ENCODE data around the gene ZSCAN16.

The ZSCAN16 gene

DNA sequence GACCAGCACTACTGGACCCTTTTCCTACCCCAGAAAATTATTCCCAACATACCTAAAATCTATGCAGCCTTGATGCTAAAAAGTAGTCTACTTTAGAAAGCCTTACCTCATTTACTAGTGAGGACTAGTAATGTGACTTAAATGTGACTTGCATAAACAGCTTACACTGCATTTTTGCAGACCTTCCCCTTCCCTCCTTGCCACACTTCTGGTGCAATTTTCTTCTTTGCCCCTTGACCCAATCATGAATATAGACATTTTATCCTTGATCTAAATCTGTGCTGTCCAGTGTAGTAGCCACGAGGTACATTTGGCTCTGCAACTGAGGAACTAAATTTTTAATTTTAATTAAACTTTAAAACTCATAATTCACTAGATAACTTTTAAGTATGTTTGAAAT is 10.3 kb downstream of the ZSCAN16 start:
- no peak for DNase-seq

DNA sequence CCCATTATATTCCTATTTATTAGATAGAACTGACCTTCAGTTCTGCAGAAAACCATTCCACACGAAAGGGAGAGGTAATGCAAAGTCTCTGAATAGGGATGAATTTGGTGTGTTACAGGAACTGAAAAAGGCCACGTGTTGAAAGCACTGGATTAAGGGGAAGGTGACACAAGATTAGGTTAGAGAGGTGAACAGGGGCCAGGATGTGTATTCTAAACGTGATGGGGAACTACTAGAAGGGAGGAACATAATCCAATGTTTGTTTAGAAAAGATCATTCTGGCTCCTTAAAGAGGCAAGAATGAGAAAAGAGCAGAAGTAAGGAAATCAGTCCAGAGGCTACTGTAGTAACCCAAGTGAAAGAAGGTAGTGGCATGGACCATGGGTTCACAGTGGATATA is 11.0 kb downstream of the ZSCAN16 start:
- DNase-seq, result no peak

DNA sequence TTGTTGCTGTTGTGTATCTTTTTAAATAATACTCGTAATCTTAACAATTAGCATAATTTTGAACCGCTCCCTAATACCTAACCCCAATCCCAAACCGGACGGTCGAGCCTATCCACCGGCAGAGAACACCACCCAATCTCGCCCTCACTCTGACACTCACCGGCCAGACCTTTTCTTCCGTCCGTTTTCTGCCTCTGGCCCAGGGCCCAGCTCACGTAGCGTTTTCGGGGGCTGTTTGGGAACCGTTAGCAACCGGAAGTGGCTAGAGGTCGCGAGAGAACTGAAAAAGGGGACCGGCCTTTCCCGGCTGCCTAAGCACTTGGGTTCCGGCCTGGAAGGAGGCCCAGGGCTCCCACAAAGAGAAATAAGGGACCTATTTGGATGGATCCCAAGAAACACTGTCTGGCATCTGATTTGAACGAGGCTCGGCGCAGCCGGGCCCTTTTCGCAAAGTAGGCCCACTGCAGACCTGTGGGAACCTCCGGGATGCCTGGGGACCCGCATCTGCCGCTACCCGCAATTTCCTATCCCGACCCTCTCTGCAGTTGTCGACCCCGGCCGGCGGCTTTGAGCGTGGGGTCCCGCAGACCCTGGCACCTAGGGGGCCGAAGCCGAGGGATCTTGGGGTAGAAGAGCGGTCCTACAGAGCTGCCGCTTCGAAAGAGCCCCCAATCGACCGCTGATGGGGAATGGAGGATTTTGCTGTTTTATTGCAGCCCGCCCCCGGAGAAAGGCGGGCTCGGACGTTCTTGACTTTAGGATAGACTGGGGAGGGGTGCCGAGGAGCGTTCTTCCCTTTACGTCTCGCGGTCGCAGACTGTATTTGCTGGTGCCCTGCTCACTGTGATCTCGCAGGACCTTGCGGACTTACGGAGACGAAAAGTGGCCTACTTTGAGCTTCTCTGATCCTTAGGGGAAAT is 12.4 kb downstream of the ZSCAN16 start:
- peak; percentile 65 to 72 for DNase-seq

DNA sequence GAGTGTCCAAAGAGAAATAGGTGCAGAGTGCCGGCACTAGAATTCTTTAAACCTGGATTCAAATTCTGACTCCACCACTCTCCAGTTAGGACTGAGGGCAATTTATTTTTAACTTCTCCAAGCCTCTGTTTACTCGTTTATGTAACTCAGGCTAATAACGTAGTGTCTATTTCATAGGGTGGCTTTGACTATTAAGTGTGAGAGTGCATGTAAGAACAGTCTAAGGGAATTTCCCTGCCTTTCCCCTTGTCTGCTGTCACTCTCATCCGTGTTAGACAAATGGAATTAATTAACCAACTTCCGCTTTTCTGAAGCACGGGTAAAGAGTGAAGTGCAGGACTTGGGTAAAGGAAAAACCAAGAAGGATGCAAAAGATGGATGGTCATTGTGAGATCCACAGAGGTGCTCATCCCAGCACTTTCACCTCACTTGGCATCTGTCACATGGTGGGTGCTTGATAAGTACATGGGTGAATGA is 13.1 kb downstream of the ZSCAN16 start:
- DNase-seq, result no peak

DNA sequence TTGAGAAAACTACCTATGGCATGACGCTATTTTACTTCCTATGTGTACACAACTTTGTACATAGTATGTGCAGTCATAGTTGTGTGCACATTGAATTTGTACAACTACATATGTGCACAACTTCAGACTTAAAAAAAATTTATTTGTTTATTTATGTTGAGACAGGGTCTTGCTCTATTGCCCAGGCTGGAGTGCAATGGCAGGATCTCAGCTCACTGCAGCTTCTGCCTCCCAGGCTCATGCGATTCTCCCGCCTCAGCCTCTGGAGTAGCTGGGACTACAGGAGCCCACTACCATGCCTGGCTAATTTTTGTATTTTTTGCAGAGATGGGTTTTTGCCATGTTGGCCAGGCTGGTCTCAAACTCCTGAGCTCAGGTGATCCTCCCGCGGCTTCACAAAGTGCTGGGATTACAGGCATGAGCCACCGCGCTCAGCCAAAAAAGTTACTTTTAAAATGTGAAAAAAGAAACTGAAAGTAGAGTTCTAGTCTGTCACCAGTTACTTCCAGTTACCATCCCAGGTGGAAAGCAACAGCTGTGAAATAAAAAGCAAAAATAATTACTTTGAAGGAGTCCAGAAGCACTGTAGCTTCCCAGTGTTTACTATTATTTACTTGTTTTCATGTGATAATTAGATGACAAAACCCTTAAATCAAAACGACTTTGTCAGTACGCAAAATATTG is 15.6 kb downstream of the ZSCAN16 start:
- no peak for DNase-seq

DNA sequence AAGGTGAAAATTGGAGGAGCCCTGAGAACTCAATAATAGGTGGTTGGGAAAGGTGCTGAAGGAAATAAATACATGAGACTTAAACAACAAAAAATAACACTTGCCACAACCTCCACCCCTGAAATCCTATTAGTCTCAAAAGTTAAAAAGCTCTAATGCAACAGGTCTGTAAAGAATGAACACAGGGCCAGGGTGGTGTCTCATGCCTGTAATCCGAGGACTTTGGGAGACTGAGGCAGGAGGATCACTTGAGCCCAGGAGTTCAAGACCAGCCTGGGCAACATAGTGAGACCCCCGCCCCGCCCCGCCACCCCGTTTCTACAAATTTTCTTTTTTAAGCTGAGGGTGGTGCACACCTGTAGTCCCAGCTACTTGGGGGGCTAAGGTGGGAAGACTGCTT is 16.2 kb downstream of the ZSCAN16 start:
- DNase-seq, result no peak

DNA sequence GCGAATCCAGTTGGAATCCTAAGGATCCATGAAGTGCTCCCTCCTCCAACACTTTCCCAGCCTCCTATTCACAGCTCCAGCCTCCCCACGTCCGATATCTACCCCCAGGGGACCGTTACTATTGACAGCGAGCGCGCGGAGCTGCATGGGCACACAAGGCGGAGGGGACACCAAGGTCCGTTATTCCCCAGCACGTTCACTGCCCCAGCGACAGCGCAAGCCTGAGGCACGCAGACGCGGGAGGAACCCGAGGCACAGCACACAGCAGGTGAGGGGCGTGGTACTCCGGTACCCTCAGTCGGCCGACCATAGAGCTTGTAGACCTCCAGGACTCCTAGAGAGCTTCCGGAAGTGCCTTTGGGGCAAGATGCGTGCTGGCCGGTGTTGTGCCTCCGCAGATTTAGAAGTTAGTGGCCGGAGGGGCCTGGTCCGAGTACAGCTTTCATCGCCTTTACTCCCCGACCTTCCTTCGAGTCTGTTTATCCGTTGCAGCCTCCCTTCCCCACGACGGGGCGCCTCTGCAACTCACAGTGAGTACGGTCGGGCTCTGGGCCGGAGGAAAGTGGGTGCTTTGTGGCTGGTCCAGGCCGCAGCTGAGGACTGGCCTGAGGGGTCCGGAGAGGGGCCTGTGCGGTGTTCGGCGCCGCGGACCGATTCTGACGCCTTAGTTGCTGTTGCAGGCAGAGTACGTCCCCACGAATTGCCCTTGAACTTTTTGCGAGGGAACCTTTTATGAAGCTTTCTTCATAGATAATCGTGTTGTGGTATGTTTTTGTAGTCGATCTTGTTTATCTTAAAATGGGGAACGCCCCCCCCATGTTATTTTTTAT is 17.3 kb downstream of the ZSCAN16 start, which contains the start of gene ZKSCAN8:
TSS of gene ZKSCAN8 (plus strand) at position 384 of the 830 bp plus-strand sequence. CDS start 6,525 bp downstream, outside the sequence.
- DNase-seq, result peak; percentile 61 to 70

DNA sequence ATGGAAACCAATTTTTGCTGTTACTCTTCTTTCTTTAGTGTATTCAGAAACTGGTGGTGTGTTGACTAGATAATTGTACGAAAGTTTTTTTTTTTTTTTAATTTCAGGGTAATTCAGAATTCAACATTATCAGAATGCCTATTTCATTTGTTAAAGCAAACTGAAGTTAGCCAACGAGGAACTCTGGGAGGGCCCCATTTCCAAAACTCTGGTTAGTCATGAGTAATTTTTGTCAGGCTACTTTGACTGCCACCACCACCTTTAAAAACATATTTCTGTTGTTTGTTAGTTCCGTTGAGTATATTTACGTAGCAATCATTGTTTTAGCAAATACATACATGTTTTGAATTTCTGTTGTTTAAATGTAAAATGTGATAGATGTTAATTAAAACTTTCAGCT is 18.0 kb downstream of the ZSCAN16 start:
- DNase-seq, result no peak

DNA sequence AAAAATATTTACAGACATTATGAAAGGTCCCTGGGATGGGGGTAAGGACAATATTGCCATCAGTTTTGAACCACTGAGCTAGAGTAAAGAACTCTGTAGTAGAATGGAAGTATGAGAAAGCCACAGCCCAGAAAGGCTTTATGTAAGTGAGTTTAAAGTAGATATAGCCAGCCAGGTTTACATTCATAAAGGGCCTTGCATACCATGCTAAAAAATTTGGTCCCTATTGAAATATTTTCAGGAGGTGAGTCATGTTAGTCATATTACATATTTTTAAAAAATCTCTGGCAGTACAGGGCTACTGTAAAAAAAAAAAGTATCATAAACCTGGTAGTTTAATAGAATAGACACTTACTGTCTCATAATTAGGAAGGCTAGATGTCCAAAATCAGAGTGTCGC is 20.8 kb downstream of the ZSCAN16 start:
- no peak for DNase-seq

DNA sequence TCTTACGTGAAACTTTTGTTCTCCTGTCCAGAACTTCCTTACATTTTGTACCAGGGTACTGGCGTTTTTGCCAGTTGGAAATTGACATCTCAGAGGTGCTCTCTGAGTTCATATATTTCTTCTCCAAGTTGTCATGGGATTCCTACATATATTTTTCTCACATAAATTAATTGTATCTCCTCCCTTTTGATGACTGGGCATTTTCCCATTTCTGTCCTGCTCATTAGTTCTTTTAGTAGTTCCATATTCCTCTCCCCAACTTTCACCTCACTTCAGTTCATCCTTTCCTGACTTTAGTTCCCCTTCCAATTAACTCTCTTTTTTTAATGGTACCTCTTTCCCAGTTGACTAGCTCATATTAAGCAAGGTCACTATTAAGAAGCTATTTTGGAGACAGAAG is 28.1 kb downstream of the ZSCAN16 start:
- no peak for DNase-seq

DNA sequence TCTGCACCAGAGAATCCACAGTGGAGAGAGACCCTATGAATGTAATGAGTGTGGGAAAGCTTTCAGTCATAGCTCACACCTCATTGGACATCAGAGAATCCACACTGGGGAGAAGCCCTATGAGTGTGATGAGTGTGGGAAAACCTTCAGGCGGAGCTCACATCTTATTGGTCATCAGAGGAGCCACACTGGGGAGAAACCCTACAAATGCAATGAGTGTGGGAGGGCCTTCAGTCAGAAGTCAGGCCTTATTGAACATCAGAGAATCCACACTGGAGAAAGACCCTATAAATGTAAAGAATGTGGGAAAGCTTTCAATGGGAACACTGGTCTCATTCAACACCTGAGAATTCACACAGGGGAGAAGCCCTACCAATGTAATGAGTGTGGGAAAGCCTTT is 29.1 kb downstream of the ZSCAN16 start:
- DNase-seq, result no peak

DNA sequence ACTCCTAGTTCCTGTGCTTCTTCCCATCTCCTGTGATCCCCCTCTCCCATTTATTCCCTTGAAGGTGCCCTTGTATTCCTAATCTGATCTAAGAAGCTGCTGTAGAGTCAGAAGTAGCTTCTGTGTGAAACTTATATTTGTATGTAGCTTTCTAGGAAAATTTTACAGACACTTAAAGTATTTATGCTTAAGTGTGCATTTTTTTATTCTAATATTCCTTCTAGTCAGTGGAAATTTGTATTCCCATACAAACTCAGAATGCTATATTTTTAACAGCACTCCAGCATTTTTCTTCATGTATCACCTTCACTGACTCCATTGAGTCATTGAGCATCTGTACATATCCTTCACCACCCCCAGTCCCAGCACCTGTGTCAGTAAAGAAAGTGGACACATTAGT is 29.9 kb downstream of the ZSCAN16 start:
- DNase-seq, result no peak

DNA sequence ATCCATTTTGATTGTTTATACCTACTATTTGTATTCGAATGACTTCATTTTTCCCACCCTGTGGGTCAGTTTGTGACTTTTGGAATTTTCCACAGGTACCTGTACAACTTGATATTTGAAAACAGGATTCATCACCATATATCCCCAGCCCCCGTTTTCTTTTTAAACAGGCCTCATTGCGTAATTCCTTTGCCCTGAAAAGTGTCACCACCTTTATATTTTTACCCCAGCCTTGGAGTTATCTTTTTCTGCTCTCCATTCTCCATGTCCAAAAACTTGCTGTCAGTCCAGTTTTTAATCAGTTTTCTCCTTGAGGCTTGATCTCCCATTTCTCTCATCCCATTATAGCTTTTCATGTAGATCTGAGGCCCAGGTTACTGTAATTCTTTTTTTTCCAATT is 33.9 kb downstream of the ZSCAN16 start:
- no peak for DNase-seq

DNA sequence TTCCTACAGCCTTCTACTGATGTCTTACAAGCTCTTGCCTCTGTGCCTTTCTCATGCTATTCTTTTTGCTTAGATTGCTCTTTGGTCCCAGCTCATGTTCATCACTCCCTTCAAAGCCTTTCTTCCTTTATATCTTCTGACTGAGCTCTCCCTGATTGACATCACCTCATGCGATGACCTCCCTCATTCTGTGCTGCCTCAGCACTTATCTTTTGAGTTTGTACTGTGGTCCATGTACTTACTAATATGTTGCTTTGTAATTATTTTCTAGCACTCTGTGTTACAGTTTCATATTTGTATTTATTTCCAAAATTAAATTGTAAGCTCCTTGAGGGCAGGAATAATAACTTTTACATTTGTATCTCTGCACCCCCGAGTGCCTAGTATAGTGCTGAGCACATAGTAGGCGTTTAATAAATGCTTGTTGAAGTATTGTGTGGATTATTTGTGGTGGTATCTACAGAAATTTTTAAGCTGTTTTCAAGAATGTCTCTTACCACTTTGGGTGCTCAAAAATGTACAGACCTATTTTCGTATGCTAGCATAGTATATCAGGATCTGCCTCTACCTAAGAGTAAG is 34.7 kb downstream of the ZSCAN16 start:
- no peak for DNase-seq

DNA sequence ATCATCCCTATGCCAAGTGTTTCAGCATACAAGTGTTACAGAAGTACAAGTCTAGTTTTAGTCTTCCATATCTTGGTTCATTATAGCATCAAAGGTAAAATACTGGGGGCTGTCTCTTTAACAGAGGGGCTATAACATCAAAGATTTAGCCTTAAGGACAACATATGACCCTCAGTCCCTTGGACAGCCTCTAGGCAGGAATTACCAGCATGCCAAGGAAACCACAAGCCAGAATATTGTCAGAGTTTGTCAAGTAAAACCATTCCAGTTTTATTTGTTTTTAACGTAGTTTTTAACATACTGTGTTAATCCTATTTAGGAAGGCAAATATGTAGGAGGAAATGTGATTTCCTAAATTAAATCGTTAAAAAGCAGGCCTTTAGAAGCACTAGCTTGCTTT is 35.8 kb downstream of the ZSCAN16 start:
- DNase-seq, result no peak

DNA sequence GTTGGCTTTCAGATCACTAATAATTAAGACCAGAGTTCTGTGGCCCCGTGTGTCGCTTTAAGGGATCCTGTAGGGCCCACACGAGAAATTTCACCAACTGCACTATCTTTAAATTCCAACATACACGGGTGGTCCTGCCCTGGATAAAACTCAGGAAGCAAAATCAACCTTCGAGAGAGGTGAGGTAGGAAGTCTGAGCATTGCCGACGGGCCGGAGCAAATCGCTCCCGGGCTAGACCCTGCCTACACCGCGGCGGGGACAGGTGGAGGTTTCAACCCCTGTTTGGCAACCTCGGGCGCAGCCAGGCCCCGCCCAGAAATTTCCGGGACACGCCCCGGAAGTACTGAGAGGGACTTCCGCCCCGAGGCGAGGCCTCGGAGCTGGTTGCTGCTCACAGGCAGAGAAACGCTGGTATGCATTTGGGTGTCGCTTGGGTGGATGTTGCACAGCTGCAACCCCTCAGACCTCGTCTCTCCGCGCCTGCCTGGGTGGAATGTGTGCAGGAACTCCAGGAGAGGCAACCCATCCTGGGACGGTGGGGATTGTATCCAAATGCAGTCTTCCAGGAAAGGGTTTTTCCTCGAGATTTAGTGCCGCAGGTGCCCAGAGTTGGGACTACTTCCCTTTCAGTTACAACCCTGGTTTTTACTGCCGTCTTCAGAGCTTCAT is 37.1 kb downstream of the ZSCAN16 start:
- DNase-seq, result peak; percentile 76 to 82

DNA sequence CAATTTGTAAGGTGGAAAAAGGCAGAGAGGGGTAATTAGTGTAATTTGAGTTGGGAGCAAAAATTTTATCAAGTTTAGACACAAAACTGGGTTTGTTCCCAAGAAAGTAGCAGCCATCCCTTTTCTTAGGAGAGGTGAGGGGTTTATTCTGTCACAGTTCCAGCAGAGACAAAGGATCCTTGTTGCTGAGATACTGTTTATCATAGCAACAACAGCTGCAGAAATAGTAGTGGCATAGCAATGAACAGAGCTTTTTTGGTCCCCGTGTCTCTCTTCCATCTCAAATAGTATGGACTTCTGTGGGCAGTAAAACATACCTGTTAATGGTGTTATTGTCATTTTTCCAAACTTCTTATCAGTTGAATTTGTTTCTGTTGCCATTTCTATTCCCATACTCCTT is 41.2 kb downstream of the ZSCAN16 start:
- DNase-seq, result no peak

DNA sequence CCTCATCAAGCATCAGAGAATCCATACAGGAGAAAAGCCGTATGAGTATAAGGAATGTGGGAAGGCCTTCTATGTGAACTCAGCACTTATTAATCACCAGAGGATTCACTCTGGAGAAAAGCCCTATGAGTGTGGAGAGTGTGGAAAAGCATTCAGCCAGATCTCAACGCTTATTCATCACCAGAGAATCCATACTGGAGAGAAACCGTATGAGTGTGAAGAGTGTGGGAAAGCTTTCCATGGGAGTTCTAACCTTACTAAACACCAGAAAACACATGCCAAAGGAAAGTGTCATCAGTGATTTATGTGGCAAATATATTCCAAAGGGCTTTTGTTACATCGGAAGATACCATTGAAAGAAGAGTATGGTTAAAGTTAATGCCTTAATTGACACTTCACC is 42.7 kb downstream of the ZSCAN16 start:
- no peak for DNase-seq

DNA sequence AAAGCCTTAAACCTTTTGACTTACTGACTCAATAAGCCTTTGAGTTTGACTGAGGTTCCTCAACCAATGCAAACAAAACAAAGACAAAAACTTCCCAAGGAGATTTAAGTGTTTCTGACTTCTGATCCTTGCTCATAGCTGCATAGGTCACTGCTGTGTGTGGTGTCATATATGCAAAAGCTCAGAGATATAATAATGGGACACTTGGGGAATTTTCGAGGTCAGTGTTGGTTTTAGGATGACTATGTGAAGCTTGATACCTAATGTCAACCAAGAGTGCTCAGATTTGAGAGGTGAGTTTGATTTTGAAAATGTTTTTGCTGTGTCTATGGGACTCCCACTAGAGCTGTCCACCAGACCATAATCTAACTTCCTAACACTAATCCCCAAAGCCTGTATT is 43.5 kb downstream of the ZSCAN16 start:
- DNase-seq, result no peak

DNA sequence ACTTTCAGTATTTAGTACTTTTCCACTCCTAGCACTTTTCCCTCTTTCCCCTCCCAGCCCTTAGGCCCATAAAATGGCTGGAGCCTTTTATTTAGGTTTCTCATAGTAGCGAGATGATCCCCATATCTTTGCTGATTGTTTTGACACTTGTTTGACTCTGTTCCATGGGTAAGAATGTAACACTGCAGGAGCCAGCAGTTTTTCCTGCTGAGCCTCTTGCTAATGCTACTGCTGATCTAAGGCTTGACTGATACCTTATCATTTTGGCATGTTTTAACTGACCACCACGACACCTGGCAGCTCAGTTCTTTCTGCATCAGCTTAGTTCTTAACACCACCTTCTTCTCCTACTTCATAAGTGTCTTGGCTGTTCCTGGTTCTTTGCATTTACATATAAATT is 46.9 kb downstream of the ZSCAN16 start:
- no peak for DNase-seq

DNA sequence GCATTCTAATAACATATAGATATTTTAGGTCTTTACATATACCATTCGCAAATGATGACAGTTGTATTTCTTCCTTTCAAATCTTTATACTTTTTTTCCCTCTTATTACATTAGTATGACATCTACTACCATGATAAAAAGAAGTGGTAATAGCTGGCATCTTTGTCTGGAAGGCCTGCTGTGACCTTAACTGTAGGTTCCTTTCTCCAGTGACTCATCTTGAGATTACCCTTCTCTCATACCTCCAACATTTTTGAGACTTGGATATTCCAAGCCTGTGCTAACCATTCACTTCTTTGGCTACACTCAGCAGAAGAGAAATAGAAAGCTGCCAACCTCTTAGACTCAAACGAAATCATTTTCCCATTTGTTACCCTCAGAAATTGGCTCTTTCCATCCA is 47.6 kb downstream of the ZSCAN16 start:
- no peak for DNase-seq

DNA sequence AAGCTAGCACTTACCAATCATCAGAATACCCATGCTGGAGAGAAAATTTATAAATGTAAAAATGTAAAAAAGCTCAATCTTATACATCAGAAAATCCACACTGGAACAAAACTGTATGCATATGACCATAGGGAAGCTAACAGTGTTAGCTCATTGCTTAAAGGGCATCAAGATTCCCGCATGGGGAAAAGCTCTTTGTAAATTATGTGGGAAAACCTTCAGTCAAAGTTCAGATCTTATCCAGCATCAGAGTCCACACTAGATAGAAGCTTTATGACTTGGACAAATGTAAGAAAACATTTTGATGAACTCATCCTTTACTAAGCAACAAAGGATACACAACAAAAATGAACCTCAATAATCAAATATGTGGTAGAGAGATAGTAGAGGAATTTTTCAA is 52.0 kb downstream of the ZSCAN16 start:
- no peak for DNase-seq
